ENCODE results near the gene GIMAP6.
"Not testable (repeated sequence)": the region's sequence is repeated elsewhere in the genome, so short reads cannot be mapped to it uniquely, and the experiment has no call there.

GIMAP6 gene

DNA sequence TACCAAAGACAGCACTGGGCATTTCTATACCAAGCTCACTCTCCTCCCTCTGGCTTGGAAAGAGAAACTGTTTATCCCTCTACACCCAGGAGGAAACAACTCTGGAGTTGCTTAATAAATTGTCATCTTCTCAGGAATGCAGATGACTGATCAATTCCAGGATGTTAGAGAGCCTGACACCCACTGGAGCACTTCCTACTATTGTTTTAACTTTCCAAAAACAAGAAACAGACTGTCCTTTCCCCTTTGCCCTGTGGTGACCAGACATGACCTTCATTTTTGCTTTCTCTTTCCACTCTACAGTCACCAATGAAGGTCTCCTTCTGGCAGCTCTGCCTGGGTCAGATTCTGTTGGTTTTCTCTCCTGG is 45.4 kb downstream of the GIMAP6 start:
- H3K4me3 ChIP-seq (replicated peaks; ENCODE audit: insufficient read depth, low read length) = no peak overlapping the region
- no peak for DNase-seq (ENCODE audit: low read depth in 1 of 2, low spot score in 1 of 2)
- no peak for TF ChIP-seq GABPA (IDR thresholded peaks at IDR 0.05; ENCODE audit: low read depth)
- TF ChIP-seq, protein P1, sequence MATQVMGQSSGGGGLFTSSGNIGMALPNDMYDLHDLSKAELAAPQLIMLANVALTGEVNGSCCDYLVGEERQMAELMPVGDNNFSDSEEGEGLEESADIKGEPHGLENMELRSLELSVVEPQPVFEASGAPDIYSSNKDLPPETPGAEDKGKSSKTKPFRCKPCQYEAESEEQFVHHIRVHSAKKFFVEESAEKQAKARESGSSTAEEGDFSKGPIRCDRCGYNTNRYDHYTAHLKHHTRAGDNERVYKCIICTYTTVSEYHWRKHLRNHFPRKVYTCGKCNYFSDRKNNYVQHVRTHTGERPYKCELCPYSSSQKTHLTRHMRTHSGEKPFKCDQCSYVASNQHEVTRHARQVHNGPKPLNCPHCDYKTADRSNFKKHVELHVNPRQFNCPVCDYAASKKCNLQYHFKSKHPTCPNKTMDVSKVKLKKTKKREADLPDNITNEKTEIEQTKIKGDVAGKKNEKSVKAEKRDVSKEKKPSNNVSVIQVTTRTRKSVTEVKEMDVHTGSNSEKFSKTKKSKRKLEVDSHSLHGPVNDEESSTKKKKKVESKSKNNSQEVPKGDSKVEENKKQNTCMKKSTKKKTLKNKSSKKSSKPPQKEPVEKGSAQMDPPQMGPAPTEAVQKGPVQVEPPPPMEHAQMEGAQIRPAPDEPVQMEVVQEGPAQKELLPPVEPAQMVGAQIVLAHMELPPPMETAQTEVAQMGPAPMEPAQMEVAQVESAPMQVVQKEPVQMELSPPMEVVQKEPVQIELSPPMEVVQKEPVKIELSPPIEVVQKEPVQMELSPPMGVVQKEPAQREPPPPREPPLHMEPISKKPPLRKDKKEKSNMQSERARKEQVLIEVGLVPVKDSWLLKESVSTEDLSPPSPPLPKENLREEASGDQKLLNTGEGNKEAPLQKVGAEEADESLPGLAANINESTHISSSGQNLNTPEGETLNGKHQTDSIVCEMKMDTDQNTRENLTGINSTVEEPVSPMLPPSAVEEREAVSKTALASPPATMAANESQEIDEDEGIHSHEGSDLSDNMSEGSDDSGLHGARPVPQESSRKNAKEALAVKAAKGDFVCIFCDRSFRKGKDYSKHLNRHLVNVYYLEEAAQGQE (IDR thresholded peaks at IDR 0.05; ENCODE audit: insufficient replicate concordance, low read depth) = no peak
- no peak for TF ChIP-seq SPI1 (IDR thresholded peaks at IDR 0.05; ENCODE audit: borderline replicate concordance, low read depth)
- TF ChIP-seq, protein P2, sequence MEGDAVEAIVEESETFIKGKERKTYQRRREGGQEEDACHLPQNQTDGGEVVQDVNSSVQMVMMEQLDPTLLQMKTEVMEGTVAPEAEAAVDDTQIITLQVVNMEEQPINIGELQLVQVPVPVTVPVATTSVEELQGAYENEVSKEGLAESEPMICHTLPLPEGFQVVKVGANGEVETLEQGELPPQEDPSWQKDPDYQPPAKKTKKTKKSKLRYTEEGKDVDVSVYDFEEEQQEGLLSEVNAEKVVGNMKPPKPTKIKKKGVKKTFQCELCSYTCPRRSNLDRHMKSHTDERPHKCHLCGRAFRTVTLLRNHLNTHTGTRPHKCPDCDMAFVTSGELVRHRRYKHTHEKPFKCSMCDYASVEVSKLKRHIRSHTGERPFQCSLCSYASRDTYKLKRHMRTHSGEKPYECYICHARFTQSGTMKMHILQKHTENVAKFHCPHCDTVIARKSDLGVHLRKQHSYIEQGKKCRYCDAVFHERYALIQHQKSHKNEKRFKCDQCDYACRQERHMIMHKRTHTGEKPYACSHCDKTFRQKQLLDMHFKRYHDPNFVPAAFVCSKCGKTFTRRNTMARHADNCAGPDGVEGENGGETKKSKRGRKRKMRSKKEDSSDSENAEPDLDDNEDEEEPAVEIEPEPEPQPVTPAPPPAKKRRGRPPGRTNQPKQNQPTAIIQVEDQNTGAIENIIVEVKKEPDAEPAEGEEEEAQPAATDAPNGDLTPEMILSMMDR (IDR thresholded peaks at IDR 0.05; ENCODE audit: insufficient read depth, low read length) = no peak
- TF ChIP-seq POLR2AphosphoS5 (IDR thresholded peaks at IDR 0.05; ENCODE audit: low read depth) = no peak

DNA sequence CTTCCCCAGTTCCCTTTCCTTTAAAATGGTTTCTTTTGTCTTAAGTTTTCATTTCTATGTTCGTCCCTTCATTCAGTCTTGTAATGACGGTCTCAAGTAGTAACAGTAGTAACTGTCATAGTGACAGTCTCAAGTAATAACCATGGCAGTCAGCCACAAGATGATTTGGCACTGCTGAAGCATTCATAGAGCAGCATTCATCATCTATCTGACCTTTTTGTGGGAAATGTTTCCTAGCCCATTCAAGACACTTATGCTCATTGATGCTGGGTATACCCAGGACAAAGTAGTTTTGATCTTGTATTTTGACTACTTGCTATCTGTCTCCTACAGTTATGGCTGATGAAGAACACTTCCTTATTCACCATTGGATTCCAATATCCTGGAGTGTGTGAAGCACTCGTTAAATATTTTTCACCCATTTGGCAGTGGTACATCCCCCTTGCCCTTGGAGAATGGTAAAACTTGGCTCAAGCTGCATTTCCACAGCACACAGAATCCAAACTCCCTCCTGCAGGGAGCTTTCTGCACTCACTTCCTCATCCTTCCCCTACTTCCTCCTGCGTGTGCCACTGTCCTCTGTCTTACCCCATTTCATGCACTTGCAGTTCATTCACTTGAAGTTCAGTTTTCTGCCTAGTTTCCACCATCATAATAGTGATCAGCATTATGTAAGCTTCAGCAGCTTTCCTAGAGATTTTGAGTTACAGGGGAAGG is 46.0 kb downstream of the GIMAP6 start:
- no peak for TF ChIP-seq GABPA (IDR thresholded peaks at IDR 0.05; ENCODE audit: low read depth)
- TF ChIP-seq SPI1 (IDR thresholded peaks at IDR 0.05; ENCODE audit: borderline replicate concordance, low read depth) = peak; percentile 98
- TF ChIP-seq, protein P2 (IDR thresholded peaks at IDR 0.05; ENCODE audit: insufficient read depth, low read length) = no peak
- no peak overlapping the region for H3K4me3 ChIP-seq (replicated peaks; ENCODE audit: insufficient read depth, low read length)
- H3K27ac ChIP-seq (replicated peaks) = peak overlapping the region; percentile 20; the same call in 1 of the 2 replicates
- peak; percentile 69 to 71 for DNase-seq (ENCODE audit: low read depth in 1 of 2, low spot score in 1 of 2)
- no peaks in the 10 kb centered on the region for H3K27me3 ChIP-seq (ENCODE audit: insufficient read depth, poor library complexity, severe bottlenecking)

More for the DNA sequence above, 45.4 kb downstream of the GIMAP6 start:
- Histone ChIP-seq H3K27ac (replicated peaks) (peak overlapping the region; percentile 20; the same call in 1 of the 2 replicates), H3K27me3 (ENCODE audit: insufficient read depth, poor library complexity, severe bottlenecking) (no peaks in the 10 kb centered on the region)

DNA sequence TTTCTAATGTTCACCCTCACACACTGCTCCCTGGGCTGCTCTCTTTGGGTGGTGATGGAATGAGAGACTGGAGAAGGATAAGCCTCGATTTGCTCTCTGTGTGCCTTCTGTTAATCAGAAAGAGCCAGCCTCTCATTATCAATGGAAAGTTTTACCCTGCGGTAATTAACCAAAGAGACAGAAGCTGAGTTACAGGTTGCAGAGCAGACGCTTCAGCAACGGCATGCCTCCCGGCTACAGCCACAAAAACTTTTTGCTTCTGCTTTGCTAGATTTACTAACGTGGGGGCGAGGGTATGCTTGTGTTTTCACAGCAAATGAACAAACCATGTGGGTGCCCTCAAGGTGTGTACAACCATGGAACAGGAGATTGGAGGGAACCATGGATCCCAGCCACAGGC is 47.0 kb downstream of the GIMAP6 start:
- no peak overlapping the region for H3K4me3 ChIP-seq (replicated peaks; ENCODE audit: insufficient read depth, low read length)
- no peak overlapping the region for H3K27ac ChIP-seq (replicated peaks)
- H3K27me3 ChIP-seq (ENCODE audit: insufficient read depth, poor library complexity, severe bottlenecking) = no peaks in the 10 kb centered on the region
- TF ChIP-seq GABPA (IDR thresholded peaks at IDR 0.05; ENCODE audit: low read depth) = no peak
- TF ChIP-seq SPI1 (IDR thresholded peaks at IDR 0.05; ENCODE audit: borderline replicate concordance, low read depth) = no peak
- no peak for DNase-seq (ENCODE audit: low read depth in 1 of 2, low spot score in 1 of 2)

DNA sequence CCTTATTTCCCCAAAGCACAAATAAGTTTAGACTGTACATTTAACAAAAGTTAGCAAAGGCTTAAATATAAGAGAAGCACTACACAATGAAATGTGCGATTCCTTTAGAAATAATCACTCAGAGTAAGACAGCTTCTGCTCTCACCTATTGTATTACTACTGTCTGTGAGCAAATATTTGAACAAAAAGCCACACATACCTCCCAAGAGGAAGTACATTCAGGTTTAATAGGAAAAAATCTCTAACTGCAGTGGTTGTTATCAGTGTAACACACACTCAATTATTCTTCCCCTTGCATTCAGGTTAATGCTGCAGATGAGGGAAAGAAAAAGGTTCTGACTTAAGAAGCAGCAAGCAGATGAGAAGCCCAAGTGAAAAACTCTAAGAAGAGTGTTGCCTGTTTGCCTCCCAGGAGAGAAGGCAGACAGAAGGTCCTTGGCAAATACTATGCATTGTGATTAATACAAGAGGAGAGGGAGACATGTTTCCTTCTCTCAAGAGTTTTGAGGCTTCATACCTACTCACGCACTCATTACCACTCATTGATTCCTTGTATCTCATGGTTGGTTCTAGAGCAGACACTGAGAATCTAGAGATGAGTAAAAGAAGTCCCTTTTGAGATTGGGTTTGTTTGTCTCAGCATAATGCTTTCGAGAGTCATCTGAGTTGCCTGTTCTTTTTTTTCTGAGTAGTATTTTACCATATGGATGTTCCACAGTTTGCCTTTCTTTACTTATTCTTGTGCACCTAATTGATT is 51.4 kb downstream of the GIMAP6 start:
- H3K4me3 ChIP-seq (replicated peaks; ENCODE audit: insufficient read depth, low read length) = no peak overlapping the region
- TF ChIP-seq POLR2AphosphoS5 (IDR thresholded peaks at IDR 0.05; ENCODE audit: low read depth) = no peak
- TF ChIP-seq, protein P2 (IDR thresholded peaks at IDR 0.05; ENCODE audit: insufficient read depth, low read length) = no peak
- no peak for TF ChIP-seq GABPA (IDR thresholded peaks at IDR 0.05; ENCODE audit: low read depth)
- TF ChIP-seq, protein P1 (IDR thresholded peaks at IDR 0.05; ENCODE audit: insufficient replicate concordance, low read depth) = no peak
- TF ChIP-seq SPI1 (IDR thresholded peaks at IDR 0.05; ENCODE audit: borderline replicate concordance, low read depth) = no peak
- H3K27me3 ChIP-seq (ENCODE audit: insufficient read depth, poor library complexity, severe bottlenecking) = no peaks in the 10 kb centered on the region
- H3K27ac ChIP-seq (replicated peaks) = no peak overlapping the region
- DNase-seq (ENCODE audit: low read depth in 1 of 2, low spot score in 1 of 2) = no peak

DNA sequence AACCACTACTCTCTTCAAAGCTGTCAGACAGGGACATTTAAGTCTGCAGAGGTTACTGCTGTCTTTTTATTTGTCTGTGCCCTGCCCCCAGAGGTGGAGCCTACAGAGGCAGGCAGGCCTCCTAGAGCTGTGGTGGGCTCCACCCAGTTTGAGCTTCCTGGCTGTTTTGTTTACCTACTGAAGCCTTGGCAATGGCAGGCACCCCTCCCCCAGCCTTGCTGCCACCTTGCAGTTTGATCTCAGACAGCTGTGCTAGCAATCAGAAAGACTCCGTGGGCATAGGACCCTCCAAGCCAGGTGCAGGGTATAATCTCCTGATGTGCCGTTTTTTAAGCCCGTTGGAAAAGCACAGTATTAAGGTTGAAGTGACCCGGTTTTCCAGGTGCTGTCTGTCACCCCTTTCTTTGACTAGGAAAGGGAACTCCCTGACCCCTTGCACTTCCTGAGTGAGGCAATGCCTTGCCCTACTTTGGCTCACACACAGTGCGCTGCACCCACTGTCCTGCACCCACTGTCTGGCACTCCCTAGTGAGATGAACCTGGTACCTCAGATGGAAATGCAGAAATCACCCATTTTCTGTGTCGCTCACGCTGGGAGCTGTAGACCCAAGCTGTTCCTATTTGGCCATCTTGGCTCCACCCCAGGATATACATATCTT is 52.1 kb downstream of the GIMAP6 start:
- H3K27me3 ChIP-seq (ENCODE audit: insufficient read depth, poor library complexity, severe bottlenecking); H3K4me3 ChIP-seq (replicated peaks; ENCODE audit: insufficient read depth, low read length); H3K27ac ChIP-seq (replicated peaks); DNase-seq (ENCODE audit: low read depth in 1 of 2, low spot score in 1 of 2): not testable (repeated sequence)

Data from HL-60 (cell line).